GM13976 (cell line): Measurements from ENCODE around the gene LRFN5.

Experiments
- DNase-seq: peaks from one replicate; pipeline ENCODE4 v3.0.0; 2012; ENCODE audit warnings: low spot score
- CTCF ChIP-seq: IDR thresholded peaks from 2 replicates; pipeline ENCODE4 v1.5.1; 2012; ENCODE audit warnings: borderline replicate concordance, mild to moderate bottlenecking; ENCODE audit not compliant: insufficient read depth; ENCODE audit errors: extremely low read depth, missing control alignments, control extremely low read depth
- in situ Hi-C: fragments of 300-500 bp; cut with MboI; formaldehyde crosslinking; loops from one replicate; pipeline ENCODE4 v1.12.0; 2022; ENCODE audit warnings: low sequenced_read_pairs, mixed read lengths, inconsistent platforms; ENCODE audit not compliant: unreplicated experiment

The LRFN5 gene

GRCh38 chr14:41868396-41868795 is 261.7 kb downstream of the LRFN5 start:
- DNase-seq, result no peak
- in situ Hi-C loops, result no loop called here
- no peak for TF ChIP-seq CTCF

GRCh38 chr14:41872931-41873685 is 266.4 kb downstream of the LRFN5 start:
- TF ChIP-seq CTCF, result no peak
- DNase-seq, result no peak

GRCh38 chr14:41873686-41874317 is 267.1 kb downstream of the LRFN5 start:
- DNase-seq, result no peak
- in situ Hi-C loops, result no loop called here
- no peak for TF ChIP-seq CTCF

More at GRCh38 chr14:41872931-41873685, 266.4 kb downstream of the LRFN5 start:
- in situ Hi-C loops, result no loop called here

- in situ Hi-C loops, result no loop called here
- no peak for DNase-seq
- TF ChIP-seq CTCF, result no peak
Measured at GRCh38 chr14:41875116-41875515, 268.4 kb downstream of the LRFN5 start.

- in situ Hi-C loops, result no loop called here
- no peak for TF ChIP-seq CTCF
- DNase-seq, result no peak
Measured at GRCh38 chr14:41878321-41878720, 271.6 kb downstream of the LRFN5 start.

- no peak for DNase-seq
- TF ChIP-seq CTCF, result no peak
- in situ Hi-C loops, result no loop called here
Measured at GRCh38 chr14:41891624-41892023, 284.9 kb downstream of the LRFN5 start.
